GM18520 (cell line): Measurements from ENCODE around the gene CCDC88A.
"Not testable (repeated sequence)": the region's sequence is repeated elsewhere in the genome, so short reads cannot be mapped to it uniquely, and the experiment has no call there.

Experiments
- ATAC-seq: cut with Tn5 transposase; IDR thresholded peaks from one replicate; pipeline ENCODE4 v1.9.1; 2021; ENCODE audit not compliant: unreplicated experiment

The CCDC88A gene

DNA sequence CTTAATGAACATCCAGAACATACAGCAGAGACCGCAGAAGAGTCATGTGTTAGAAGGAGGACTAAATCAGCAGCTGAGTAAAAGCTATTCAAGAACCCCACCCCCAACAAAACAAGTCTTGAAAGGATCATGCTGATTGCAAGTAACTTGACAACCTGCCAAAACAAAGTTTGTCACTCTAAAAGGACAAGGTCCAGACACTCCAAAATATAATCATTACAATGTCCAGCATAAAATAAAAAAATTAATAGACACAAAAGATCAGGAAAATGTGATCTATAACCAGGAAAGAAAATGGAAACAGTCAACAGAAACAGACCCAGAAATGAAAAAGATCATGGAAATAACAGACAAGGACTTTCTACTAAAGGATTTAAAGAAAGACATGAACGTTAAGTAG lies 28.5 kb downstream of the CCDC88A start:
- ATAC-seq: no peak

DNA sequence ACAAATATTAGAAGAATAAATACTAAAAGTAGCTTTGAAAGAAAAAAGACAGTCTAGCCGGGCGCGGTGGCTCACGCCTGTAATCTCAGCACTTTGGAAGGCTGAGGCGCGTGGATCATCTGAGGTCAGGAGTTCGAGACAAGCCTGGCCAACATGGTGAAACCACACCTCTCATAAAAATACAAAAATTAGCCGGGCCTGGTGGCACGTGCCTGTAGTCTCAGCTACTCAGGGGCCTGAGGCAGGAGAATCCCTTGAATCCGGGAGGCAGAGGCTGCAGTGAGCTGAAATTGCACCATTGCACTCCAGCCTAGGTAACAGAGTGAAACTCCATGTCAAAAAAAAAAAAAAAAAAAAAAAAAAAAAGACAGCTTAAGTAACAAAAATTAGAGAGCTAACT lies 34.1 kb downstream of the CCDC88A start:
- not testable (repeated sequence) for ATAC-seq

DNA sequence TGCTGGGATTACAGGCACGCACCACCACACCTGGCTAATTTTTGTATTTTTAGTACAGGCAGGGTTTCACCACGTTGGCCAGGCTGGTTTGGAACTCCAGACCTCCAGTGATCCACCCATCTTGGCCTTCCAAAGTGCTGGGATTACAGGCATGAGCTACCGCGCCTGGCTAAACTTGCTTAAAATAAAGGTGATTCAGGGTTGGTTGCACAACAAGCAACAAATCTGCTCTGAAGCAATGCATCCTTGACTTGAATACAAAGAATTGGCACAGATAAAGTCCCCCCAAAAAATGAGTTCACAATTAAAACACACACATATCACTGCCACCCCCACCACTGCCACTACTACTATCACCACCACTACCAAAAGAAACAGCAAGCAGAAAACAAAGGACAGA lies 34.9 kb downstream of the CCDC88A start:
- no peak for ATAC-seq

DNA sequence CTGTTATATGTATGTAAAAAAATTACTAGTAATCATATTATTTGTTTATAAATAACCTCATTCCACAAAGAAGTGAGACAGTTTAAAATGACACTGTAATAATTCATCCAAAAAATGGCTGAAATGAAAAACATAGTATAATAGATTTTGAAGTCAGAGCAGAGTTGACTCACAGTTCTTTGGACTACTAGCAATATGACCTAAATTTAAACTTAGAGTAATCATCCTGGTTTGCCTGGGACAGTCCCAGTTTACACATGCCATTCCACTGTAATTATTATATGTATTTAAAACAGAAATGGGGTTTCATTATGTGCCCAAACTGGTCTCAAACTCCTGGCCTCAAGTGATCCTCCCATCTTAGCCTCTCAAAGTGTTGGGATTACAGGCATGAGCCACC lies 48.3 kb downstream of the CCDC88A start:
- no peak for ATAC-seq

DNA sequence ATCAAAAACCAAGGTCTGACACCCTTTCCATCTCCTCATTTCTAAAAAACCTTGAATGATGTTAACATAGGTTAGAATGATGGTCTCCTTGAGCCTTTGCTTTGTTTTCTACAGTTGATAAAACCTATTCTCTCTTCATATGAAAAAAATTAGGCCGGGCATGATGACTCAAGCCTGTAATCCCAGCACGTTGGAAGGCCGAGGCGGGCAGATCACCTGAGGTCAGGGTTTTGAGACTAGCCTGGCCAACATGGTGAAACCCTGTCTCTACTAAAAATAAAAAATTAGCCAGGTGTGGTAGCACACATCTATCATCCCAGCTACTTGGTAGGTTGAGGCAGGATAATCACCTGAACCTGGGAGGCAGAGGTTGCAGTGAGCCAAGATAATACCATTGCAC lies 49.4 kb downstream of the CCDC88A start:
- no peak for ATAC-seq

DNA sequence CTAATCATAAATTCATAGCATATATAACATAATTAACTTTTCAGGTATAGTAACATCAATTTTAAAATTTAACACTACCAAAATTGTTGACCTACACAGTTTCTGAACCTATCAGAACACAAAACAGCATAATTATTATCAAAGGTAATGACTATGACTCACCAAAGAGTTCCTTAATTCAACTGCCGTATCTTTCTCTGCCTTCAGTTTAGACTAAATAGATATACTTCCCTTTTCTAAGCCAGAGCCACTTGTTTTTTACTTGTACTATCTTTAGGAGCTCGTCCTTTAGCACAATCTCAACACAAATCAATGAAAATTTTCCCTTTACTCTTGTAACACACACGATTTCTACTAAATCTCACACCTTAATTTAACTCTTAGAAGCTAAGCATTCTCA lies 54.4 kb downstream of the CCDC88A start:
- no peak for ATAC-seq

DNA sequence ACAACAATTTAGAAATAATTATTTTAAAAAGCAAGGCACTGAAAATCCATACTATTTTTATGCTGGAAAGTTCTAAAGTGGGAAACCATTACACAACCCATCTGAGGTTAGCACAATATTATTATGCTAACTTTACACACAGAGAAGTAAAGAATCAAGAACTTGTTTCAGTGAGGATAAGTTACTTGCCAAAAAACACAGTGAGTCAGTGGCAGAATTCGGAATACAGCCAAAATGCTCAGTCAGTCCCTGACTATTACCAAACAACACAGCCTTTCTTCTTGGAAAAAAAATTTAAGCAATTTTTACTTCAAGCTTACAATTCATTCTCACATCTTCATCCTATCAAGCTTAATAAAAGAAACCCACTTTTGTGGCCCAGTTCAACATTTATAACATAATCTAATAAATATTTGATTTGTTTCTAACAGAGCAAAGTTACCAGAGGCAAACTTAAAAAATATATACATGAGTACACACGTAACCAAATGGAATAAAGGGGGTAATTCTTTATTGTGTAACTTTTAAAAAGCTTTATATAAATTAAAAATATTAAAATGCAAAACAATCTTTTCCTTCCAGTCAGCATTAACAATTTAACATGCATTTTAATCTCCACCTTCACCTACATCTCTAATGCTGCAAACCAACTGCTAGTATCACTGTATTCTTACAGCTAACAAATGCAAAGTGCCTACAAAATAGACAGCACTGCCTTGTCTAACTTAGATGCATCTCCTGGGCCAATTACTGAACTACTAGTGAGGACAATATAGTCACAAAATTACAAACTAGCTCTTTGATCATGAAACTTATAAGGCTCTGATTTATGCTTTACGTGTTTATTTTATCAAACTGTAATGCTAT lies 55.2 kb downstream of the CCDC88A start:
- no peak for ATAC-seq

DNA sequence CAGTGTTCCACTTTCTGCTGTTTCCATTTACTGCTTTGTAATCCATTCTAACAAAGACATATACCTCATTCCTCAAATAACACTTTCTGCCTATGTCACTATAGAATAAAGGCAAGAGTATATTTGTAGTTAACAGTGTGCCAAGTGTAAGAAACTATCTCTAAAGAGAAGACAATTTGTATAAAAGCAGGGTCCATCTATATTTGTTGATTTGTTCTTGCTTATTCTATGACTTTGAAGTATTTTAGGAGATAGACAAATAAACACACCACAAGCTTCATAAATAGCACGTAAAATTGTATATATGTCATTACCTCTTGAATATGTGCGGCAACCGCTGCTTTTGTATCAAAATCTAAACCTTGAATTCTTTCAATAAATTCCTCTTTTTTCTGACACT lies 56.0 kb downstream of the CCDC88A start:
- no peak for ATAC-seq

DNA sequence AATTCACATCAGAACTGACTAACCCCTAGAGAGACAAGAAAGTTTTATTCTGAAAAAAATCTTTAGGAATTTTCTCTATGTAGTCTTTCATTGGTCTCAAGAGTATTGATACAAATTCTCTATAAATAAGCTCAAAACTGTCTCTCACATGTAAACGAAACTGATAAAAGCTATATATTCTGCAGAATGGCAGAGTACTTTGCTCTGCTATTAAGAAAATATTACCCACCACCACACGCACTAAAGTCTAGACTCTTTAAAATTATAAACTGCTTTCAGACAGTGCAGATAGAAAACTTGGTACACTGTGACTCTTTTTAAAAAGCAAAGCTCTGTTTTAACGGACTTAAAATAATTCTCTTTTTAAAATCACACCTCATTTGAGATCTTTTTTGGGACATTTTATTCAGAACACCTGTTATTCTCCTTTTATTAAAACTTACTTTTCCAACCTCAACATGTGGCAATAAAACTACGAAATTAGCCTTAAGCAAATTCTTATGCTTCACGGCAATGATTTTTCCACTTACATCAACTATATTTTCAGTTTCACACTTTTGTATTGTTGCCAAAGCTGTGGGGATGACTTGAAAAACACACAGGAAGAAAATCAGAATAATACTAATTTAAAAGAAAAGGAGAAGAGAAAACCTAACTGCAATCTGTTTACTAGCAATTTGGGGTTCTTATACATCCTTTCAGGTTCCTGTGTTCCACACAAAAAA lies 58.0 kb downstream of the CCDC88A start:
- no peak for ATAC-seq

DNA sequence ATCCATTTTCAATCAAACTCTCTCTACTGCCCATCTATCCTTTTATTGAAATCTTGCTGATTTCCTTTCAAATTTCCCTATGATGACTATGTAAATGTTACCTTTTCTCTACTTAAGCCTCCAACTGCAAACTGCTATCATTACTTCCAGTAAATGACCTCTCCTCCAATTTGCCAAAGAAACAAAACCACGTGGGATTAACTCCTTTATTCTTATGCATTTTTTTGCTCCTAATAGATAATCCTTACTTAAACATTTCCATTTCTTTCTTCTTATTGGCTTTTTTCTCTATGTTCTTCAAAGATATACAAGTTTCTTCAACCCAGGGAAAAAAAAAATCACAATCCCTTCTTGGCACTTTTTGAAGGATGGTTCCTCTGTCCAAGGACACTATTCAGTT lies 61.2 kb downstream of the CCDC88A start:
- ATAC-seq: no peak

DNA sequence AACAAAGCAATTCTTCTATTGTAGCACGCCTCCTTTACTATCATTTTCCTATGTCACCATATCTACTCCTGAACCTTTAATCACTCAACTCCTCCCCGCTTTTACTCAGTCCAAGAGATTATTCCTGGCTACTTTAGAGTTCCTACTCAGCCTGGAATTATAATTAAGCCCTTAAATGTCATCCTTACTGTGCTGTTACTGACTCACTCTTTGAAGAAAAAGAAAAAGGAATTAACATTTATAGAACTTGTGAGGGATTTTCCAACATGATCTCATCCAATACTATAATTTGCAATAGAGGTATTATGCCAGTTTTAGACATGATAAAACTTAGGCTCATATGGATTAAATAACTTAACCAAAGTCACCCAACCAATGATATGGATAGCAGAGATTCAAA lies 61.7 kb downstream of the CCDC88A start:
- ATAC-seq: no peak

DNA sequence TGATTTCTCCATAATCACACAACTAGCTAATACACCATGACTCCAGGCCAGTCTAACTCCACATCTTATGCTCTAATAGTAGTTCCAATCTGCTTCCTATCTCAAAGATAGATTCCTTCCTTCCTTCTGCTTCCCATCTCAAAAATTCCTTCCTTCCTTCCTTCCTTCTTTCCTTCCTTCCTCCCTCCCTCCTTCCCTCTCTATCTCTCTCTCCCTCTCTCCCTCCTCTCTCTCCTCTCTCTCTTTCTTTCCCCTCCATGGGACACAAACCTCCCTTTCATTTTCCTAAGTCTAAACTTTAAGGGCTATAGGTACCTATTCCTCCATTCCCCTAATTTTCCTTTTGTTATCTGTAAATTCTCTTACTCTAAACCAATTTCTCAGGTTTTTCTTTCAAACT lies 62.5 kb downstream of the CCDC88A start:
- no peak for ATAC-seq

DNA sequence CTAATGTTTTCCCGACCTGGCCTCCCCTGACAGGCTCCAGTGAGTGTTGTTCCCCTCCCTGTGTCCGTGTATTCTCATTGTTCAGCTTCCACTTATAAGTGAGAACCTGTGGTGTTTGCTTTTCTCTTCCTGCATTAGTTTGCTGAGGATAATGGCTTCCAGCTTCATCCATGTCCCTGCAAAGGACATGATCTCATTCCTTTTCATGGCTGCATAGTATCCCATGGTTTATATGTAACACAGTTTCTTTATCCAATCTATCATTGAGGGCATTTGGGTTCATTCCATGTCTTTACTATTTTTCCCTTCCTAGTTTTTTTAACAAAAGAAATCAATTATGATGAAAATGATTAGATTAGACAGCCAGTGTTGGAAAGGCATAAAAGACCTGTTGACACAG lies 63.5 kb downstream of the CCDC88A start:
- ATAC-seq: not testable (repeated sequence)

DNA sequence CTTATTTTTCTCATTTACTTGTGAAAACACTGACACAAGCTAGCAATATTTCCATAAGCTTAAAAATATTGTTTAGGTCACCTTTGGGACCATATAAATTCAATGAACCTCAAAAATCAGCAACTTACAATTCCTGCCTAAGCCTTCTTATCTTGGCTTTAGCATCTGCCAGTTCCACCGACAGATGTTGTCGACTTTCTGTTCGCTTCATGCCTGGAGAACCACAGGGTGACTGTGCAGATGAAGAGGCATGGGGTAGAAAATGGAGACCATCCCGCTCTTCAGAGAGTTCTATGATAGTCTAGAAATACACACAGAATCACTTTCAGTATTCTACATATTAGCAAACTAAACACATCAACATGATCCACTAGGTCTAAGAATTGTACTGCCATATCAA lies 64.2 kb downstream of the CCDC88A start:
- no peak for ATAC-seq

DNA sequence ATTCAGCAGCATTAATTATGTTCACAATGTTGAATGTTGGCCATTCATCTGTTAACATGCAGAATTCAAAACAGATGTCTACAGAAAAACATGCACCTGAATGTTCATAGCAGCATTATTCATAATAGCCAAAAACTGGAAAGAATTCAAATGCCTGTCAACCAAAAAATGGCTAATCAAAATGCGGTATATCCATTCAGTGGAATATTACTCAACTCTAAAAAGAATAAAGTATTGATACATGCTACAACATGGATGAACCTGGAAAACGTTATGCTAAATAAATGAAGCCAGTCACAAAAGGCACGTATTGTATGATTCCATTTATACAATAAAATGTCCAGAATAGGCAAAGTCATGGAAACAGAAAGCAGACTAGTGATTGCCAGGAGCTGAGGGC lies 68.0 kb downstream of the CCDC88A start:
- no peak for ATAC-seq

DNA sequence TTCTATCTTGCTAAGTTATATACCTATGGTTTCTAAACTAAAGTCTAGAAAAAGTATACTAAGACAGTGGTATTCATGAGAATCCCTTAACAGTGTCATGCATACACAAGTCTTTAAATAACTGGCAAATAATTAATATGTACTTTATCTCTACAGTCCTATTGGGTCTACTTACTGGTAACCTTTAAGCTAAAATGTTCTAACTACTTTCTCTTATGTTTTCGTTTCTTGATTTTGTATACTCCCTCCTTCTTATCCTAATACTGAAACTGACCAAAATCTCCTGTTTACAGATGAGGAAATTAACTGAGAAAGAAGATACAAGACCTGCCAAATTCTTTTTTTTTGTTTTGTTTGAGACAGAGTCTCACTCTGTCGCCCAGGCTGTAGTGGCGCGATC lies 74.6 kb downstream of the CCDC88A start:
- no peak for ATAC-seq

DNA sequence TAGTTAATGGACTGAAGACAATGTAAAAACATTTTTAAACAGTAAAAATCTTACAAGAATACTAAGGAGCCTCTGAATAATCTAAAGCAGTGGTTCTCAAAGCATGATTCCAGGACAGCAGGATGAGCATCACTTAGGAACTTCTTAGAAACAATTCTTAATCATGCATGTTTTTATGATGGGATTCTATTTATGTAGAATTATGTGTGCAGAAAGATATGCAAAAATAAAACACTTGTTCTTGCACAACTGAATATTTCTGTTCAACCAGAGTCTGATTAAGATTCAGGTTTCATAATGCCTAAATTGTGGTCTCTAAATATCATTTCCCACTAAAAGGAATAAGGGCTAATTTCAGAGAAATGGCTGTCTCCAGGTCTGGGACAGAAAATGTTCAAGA lies 81.4 kb downstream of the CCDC88A start:
- ATAC-seq: no peak

DNA sequence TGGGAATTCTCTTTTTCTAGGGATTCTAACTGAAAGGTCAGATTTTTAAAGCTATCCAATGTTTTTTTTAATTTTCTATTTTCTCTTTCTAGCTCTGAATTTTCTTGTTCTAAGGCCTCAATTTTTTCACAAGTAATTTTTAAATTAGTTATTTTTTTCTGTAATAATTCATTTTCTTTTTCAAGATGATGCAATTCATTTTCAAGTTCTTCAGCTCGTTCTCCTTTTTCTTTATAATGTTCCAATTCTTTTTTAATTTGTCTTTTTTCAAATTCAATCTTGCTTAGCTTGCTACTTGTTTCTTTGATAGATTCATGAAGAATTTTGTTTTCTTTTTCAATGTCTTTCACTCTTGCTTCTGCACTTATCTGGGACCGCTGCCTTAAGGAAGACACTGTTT lies 84.9 kb downstream of the CCDC88A start:
- no peak for ATAC-seq

DNA sequence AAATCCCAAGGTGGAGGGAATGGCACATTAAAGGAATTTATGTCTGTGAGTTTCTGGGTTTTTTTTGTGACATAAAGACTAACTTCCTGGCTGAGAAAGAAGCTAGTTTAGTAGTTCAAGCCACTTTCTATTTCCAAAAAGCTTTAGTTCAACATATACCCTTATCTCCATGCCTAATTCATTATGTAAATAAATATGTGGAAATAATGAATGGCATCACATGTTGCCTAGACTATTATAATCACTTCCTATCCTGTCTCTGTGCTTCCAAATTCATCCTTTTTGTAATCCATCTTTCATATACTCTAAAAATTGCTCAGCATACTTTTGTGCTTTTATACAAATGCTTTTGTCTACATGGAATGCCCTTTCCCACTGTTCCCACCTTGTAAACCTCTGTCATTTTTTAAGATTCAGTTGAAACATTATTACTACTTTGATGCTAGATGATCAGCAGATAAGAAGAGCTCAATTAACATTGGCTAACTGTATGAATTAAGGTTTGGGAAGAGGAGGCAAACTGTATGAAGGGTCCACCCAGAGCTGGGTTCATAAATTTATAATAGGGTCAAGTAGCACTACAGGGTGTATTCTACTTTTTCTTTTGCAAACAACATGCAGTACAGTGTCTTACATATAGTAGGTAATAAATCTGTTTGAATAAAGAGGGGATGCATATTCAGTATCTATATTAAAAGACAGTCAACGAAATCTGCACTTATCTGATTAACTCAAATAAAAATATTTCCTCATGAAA lies 88.9 kb downstream of the CCDC88A start:
- no peak for ATAC-seq

DNA sequence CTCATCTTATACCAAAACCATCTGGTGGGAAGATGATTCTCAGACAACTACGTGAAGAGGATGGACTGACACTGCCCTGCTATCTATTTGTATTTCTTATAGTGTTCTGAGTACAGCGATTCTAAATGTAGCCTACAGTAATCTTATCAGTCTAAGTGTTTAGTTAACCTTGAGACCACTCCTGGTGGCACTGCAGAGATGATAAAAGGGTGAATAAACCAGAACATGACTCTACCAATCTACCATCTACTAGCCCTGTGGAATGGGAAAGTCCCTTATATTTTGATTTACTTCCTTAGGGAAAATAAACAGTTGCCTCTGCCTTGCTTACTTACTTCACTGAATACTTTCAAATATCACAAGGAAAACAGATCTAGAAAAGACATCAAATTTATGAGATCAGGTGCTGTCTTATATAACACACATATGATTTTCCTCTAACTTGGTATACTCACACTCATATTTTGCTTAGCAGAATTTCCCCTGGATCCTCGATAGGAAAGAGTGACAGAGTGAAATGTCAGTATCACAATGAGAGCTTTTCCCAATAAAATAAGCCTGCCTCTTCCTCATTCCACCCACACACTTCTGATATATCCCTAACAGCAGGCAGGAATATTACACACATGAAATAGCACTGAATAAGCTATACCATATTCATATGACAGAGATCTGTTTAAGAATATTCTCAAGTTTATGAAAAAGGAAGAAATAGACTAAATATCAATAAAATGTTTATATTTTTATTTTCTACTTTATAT lies 92.0 kb downstream of the CCDC88A start:
- ATAC-seq: no peak

DNA sequence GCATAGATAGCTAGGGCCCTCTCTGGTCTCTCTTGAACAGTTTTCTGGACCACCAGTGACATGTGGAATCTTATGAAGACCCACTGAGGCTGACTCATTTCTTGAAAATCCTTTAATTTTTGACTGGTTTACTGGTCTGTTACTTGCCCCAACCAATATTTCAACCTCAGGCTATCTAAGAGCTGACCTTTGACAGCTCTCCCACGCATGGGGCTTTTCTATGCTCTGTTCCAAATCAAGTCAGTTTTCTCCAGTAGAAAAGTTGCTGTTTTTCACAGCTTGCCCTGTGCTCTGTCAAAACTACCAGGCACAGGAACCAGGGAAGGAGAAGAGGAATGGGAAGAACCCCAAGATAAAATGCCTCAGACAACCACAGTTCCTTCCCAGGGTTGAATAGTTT lies 104.7 kb downstream of the CCDC88A start:
- no peak for ATAC-seq
